GM12878 (cell line): ENCODE measurements around the gene FCER1G. TPM values are rescaled to one million over a fixed set of nuclear protein-coding genes. Genes with fewer than 3 reads are reported as not detected.
A peak's percentile ranks its signal among the peaks of the same experiment; 100 is the strongest.

Experiments
- CHD2 ChIP-seq: IDR thresholded peaks from 2 replicates; pipeline ENCODE4 v1.6.1; 2011; ENCODE audit warnings: low read depth, low read length, improper control_type of control experiment, borderline replicate concordance
- EP300 ChIP-seq, 2 experiments: fragments of 150-350 bp in 1 of 2; IDR thresholded peaks; 2 replicates each; pipeline ENCODE4 v1.6.1; 2011 to 2012; ENCODE audit warnings: low read depth in 2 of 2, low read length in 2 of 2, borderline replicate concordance in 1 of 2, improper control_type of control experiment in 1 of 2, inconsistent platforms in 1 of 2; ENCODE audit not compliant: control insufficient read depth in 1 of 2
- ESRRA ChIP-seq: IDR thresholded peaks from 2 replicates; pipeline ENCODE4 v1.6.1; 2012; ENCODE audit warnings: mild to moderate bottlenecking, low read length, improper control_type of control experiment
- EZH2 ChIP-seq: IDR thresholded peaks from 2 replicates; pipeline ENCODE4 v1.6.1; 2012; ENCODE audit warnings: low read depth, mild to moderate bottlenecking, control low read depth, inconsistent platforms, low read length, borderline replicate concordance; ENCODE audit not compliant: control insufficient read depth
- GATAD2B ChIP-seq: fragments of 450-650 bp; conservative IDR thresholded peaks from 2 replicates; pipeline ENCODE4 v1.6.1; 2017; ENCODE audit warnings: low read depth, mild to moderate bottlenecking, moderate library complexity
- MYB ChIP-seq: fragments of 150-350 bp; IDR thresholded peaks from 2 replicates; pipeline ENCODE4 v1.6.1; 2014; ENCODE audit warnings: mild to moderate bottlenecking, low read depth, low read length, borderline replicate concordance
- NFYB ChIP-seq: IDR thresholded peaks from 2 replicates; pipeline ENCODE4 v1.6.1; 2011; ENCODE audit warnings: low read depth, mild to moderate bottlenecking, low read length, improper control_type of control experiment, moderate library complexity; ENCODE audit not compliant: insufficient read depth
- RB1 ChIP-seq: fragments of 450-650 bp; formaldehyde crosslinking; IDR thresholded peaks from 2 replicates; pipeline ENCODE4 v1.6.1; 2017; ENCODE audit warnings: mild to moderate bottlenecking, borderline replicate concordance
- RUNX3 ChIP-seq: IDR thresholded peaks from 2 replicates; pipeline ENCODE4 v1.6.1; 2012; ENCODE audit warnings: low read length, inconsistent platforms
- SIX5 ChIP-seq: IDR thresholded peaks from 2 replicates; pipeline ENCODE4 v1.6.1; 2011; ENCODE audit warnings: mild to moderate bottlenecking, low read depth, low read length, moderate library complexity; ENCODE audit not compliant: severe bottlenecking
- SREBF2 ChIP-seq: IDR thresholded peaks from 2 replicates; pipeline ENCODE4 v1.6.1; 2012; ENCODE audit warnings: mild to moderate bottlenecking, low read length
- YY1 ChIP-seq: IDR thresholded peaks from 2 replicates; pipeline ENCODE4 v1.6.1; 2011; ENCODE audit warnings: low read depth, mild to moderate bottlenecking, low read length
- ZNF207 ChIP-seq: fragments of 450-650 bp; IDR thresholded peaks from 2 replicates; pipeline ENCODE4 v1.6.1; 2014; ENCODE audit warnings: antibody characterized with exemption, mild to moderate bottlenecking, borderline replicate concordance
- polyA plus RNA-seq, 11 experiments: library from polyadenylated mRNA; depleted of rRNA in 4 of 11; unstranded in 6 of 11; stranded (reverse) in 5 of 11; fragments of >200 nt; fragmentation: Nextera tagmentation in 4 of 11; fragmentation: Illumina TruSeq in 1 of 11; extraction: Ambion mirVana in 4 of 11; extraction: Trizol in 1 of 11; gene quantifications; 1 replicate in 1 of 11; 2 replicates in 10 of 11; pipeline versions ENCODE4 v1.2.1 to v1.2.3, GENCODE V29; 2011 to 2016; ENCODE audit warnings: inconsistent platforms in 2 of 11, missing spikeins in 2 of 11, low read depth in 1 of 11
- total RNA-seq, 4 experiments: library from RNA; depleted of rRNA in 3 of 4; stranded (reverse); fragments of >200 nt in 3 of 4; fragmentation: Illumina TruSeq in 1 of 4; extraction: Trizol in 1 of 4; gene quantifications; 2 replicates each; pipeline versions ENCODE4 v1.2.1 to v1.2.3, GENCODE V29; 2013 to 2021
- TF ChIP-seq, protein P1 (sequence below): fragments of 450-650 bp; IDR thresholded peaks from 2 replicates; pipeline ENCODE4 v1.6.1; 2017; ENCODE audit warnings: mild to moderate bottlenecking
- TF ChIP-seq, protein P2 (sequence below): IDR thresholded peaks from 2 replicates; pipeline ENCODE4 v1.6.1; 2011; ENCODE audit warnings: mild to moderate bottlenecking, low read depth, low read length, moderate library complexity; ENCODE audit not compliant: insufficient replicate concordance
- TF ChIP-seq, protein P3 (sequence below): fragments of 450-650 bp; formaldehyde crosslinking; IDR thresholded peaks from 2 replicates; pipeline ENCODE4 v1.4.0; 2020; ENCODE audit warnings: mild to moderate bottlenecking, moderate library complexity
- TF ChIP-seq, protein P4 (sequence below): fragments of 450-650 bp; IDR thresholded peaks from 2 replicates; pipeline ENCODE4 v1.6.1; 2017; ENCODE audit warnings: low read depth, mild to moderate bottlenecking, moderate library complexity
- TF ChIP-seq, protein P5 (sequence below): fragments of 450-650 bp; IDR thresholded peaks from 2 replicates; pipeline ENCODE4 v1.6.1; 2017; ENCODE audit warnings: mild to moderate bottlenecking, low read depth, inconsistent platforms; ENCODE audit not compliant: poor library complexity, severe bottlenecking

The FCER1G gene
- total and polyA plus RNA-seq, 10 of the 15 experiments (the other 5 are each of a cell fraction or from before 2014, with no cell fraction given), result 0.40 to 1.9 (median 0.89) TPM

DNA sequence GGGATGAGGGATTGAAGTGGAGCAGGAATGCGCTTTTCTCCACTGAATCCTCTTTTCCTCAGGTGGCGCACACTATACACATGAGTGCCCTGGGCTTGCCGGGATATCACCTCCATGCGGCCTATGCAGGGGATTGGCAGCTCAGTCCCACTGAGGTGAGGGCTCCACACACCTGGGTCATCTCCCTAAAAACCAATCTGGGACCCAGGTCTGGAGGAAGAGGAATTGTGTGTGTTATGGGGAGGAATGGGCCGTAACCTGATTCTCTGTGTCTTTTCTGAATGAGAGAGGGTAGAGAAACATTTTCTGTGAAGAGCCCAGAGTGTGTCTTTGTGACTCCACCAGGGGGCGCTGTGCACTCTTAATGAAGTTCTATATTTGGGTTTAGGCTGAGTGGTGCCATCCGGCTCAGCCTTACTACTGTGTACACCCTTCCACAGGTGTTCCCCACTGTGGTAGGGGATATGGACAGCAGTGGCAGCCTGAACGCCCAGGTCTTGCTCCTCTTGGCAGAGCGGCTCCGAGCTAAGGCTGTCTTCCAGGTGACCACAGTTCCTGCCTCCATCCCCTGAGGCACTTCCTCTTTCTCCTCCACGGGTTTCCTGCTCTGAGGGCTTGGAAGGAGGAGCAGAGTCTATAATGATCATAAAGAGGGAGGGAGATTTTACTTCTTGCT lies 12.2 kb downstream of the FCER1G start (continued):
- TF ChIP-seq, protein P1, sequence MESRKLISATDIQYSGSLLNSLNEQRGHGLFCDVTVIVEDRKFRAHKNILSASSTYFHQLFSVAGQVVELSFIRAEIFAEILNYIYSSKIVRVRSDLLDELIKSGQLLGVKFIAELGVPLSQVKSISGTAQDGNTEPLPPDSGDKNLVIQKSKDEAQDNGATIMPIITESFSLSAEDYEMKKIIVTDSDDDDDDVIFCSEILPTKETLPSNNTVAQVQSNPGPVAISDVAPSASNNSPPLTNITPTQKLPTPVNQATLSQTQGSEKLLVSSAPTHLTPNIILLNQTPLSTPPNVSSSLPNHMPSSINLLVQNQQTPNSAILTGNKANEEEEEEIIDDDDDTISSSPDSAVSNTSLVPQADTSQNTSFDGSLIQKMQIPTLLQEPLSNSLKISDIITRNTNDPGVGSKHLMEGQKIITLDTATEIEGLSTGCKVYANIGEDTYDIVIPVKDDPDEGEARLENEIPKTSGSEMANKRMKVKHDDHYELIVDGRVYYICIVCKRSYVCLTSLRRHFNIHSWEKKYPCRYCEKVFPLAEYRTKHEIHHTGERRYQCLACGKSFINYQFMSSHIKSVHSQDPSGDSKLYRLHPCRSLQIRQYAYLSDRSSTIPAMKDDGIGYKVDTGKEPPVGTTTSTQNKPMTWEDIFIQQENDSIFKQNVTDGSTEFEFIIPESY, result no peak
- TF ChIP-seq MYB, result no peak
- no peak for TF ChIP-seq EZH2
- TF ChIP-seq RB1, result no peak; the same call in 1 of the 2 replicates
- no peak for TF ChIP-seq SIX5
- TF ChIP-seq, protein P2, sequence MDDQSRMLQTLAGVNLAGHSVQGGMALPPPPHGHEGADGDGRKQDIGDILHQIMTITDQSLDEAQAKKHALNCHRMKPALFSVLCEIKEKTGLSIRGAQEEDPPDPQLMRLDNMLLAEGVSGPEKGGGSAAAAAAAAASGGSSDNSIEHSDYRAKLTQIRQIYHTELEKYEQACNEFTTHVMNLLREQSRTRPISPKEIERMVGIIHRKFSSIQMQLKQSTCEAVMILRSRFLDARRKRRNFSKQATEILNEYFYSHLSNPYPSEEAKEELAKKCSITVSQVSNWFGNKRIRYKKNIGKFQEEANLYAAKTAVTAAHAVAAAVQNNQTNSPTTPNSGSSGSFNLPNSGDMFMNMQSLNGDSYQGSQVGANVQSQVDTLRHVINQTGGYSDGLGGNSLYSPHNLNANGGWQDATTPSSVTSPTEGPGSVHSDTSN, result no peak
- TF ChIP-seq SREBF2, result no peak
- TF ChIP-seq CHD2, result no peak
- TF ChIP-seq EP300 (IDR thresholded peaks at IDR 0.05; ENCODE audit: borderline replicate concordance in 1 of 2, control insufficient read depth in 1 of 2, low read depth in 2 of 2, low read length in 2 of 2), result no peak
- peak; percentile 64; the same call in 1 of the 2 replicates for TF ChIP-seq ESRRA
- no peak for TF ChIP-seq RUNX3
- TF ChIP-seq, protein P3, sequence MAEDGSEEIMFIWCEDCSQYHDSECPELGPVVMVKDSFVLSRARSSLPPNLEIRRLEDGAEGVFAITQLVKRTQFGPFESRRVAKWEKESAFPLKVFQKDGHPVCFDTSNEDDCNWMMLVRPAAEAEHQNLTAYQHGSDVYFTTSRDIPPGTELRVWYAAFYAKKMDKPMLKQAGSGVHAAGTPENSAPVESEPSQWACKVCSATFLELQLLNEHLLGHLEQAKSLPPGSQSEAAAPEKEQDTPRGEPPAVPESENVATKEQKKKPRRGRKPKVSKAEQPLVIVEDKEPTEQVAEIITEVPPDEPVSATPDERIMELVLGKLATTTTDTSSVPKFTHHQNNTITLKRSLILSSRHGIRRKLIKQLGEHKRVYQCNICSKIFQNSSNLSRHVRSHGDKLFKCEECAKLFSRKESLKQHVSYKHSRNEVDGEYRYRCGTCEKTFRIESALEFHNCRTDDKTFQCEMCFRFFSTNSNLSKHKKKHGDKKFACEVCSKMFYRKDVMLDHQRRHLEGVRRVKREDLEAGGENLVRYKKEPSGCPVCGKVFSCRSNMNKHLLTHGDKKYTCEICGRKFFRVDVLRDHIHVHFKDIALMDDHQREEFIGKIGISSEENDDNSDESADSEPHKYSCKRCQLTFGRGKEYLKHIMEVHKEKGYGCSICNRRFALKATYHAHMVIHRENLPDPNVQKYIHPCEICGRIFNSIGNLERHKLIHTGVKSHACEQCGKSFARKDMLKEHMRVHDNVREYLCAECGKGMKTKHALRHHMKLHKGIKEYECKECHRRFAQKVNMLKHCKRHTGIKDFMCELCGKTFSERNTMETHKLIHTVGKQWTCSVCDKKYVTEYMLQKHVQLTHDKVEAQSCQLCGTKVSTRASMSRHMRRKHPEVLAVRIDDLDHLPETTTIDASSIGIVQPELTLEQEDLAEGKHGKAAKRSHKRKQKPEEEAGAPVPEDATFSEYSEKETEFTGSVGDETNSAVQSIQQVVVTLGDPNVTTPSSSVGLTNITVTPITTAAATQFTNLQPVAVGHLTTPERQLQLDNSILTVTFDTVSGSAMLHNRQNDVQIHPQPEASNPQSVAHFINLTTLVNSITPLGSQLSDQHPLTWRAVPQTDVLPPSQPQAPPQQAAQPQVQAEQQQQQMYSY (CRISPR knock-in tag), result no peak
- TF ChIP-seq NFYB, result no peak
- TF ChIP-seq ZNF207, result no peak
- TF ChIP-seq, protein P4, sequence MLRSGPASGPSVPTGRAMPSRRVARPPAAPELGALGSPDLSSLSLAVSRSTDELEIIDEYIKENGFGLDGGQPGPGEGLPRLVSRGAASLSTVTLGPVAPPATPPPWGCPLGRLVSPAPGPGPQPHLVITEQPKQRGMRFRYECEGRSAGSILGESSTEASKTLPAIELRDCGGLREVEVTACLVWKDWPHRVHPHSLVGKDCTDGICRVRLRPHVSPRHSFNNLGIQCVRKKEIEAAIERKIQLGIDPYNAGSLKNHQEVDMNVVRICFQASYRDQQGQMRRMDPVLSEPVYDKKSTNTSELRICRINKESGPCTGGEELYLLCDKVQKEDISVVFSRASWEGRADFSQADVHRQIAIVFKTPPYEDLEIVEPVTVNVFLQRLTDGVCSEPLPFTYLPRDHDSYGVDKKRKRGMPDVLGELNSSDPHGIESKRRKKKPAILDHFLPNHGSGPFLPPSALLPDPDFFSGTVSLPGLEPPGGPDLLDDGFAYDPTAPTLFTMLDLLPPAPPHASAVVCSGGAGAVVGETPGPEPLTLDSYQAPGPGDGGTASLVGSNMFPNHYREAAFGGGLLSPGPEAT, result peak; percentile 54; the same call in 1 of the 2 replicates
- TF ChIP-seq YY1, result 0 out of 2 replicates have a peak, but pooled peaks have one; percentile 65
- no peak for TF ChIP-seq GATAD2B
- TF ChIP-seq, protein P5, sequence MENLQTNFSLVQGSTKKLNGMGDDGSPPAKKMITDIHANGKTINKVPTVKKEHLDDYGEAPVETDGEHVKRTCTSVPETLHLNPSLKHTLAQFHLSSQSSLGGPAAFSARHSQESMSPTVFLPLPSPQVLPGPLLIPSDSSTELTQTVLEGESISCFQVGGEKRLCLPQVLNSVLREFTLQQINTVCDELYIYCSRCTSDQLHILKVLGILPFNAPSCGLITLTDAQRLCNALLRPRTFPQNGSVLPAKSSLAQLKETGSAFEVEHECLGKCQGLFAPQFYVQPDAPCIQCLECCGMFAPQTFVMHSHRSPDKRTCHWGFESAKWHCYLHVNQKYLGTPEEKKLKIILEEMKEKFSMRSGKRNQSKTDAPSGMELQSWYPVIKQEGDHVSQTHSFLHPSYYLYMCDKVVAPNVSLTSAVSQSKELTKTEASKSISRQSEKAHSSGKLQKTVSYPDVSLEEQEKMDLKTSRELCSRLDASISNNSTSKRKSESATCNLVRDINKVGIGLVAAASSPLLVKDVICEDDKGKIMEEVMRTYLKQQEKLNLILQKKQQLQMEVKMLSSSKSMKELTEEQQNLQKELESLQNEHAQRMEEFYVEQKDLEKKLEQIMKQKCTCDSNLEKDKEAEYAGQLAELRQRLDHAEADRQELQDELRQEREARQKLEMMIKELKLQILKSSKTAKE, result no peak
